RWPE2 (cell line): ENCODE data around the gene SLC22A31.

Experiments
- ATAC-seq: fragments of 200-7000 bp; cut with Tn5 transposase; 3 replicates; pipeline ENCODE4 v1.9.1; 2021; ENCODE audit warnings: low read depth
- DNase-seq: peaks from one replicate; pipeline ENCODE4 v3.0.0-alpha.2; 2020; ENCODE audit warnings: low spot score
- H3K27ac ChIP-seq: fragments of 450-650 bp; 2 replicates; pipeline ENCODE4 v1.5.1; 2017; ENCODE audit warnings: mild to moderate bottlenecking; ENCODE audit not compliant: poor library complexity, severe bottlenecking
- H3K27me3 ChIP-seq: fragments of 250-450 bp; sonication (Bioruptor Pico); 2 replicates; pipeline ENCODE4 v1.5.1; 2021; ENCODE audit warnings: mild to moderate bottlenecking, moderate library complexity; ENCODE audit not compliant: insufficient read depth, poor library complexity, severe bottlenecking
- H3K36me3 ChIP-seq: fragments of 250-450 bp; sonication (Bioruptor Pico); 2 replicates; pipeline ENCODE4 v1.5.1; 2020; ENCODE audit warnings: low read depth, mild to moderate bottlenecking, moderate library complexity
- H3K4me1 ChIP-seq: fragments of 250-450 bp; sonication (Bioruptor Pico); 2 replicates; pipeline ENCODE4 v1.5.1; 2021; ENCODE audit warnings: mild to moderate bottlenecking, moderate library complexity; ENCODE audit not compliant: insufficient read depth, poor library complexity, severe bottlenecking
- H3K4me3 ChIP-seq: fragments of 250-450 bp; sonication (Bioruptor Pico); 2 replicates; pipeline ENCODE4 v1.5.1; 2021; ENCODE audit warnings: mild to moderate bottlenecking, moderate library complexity; ENCODE audit not compliant: severe bottlenecking
- H3K9me3 ChIP-seq: fragments of 250-450 bp; sonication (Bioruptor Pico); 2 replicates; pipeline ENCODE4 v1.5.1; 2021; ENCODE audit warnings: mild to moderate bottlenecking, moderate library complexity; ENCODE audit not compliant: severe bottlenecking
- TF ChIP-seq, protein P1 (sequence below): fragments of 450-650 bp; IDR thresholded peaks from one replicate; pipeline ENCODE4 v1.5.1; 2017; ENCODE audit warnings: mild to moderate bottlenecking, moderate library complexity; ENCODE audit not compliant: poor library complexity, severe bottlenecking

Gene SLC22A31

DNA sequence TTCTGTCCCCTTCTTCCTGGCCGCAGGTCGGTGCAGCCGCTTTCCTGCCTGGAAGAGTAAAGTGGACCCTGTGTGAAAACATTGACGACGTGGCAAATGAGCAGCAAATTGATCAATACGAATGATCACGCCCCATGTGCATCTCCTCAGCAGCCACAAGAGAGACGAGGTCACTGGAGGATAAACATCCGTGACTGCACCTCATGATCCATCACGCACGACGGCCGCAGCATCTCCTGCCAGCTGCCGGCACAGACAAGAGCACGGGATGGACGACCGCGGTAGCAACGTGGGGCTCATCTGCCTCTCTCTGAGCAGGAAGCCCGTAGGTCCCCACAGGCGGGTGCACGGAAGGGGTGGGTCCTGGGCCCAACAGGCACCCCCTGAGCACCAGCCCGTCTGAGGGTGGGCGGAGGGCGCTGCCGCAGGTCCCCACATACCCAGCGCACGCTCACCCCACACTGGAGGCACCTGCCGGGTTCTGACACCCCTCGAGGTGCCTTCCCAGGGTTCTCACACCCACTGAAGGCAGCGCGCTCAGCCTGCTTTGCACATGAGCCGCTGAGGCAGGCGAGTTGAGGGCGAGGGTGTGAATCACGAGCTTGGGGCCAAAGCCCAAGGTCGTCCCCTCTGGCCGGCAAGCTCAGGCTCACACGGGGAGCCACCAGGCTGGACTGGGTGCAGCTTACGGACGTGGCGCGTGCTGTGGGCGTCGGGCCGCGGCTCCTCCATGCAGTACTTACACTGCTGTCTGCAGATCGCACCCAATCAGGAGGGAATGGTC, 41.1 kb downstream of the SLC22A31 start:
- Histone ChIP-seq H3K9me3 (no peaks in the 10 kb centered on the region), H3K4me1 (no peaks in the 10 kb centered on the region), H3K27ac (no peak overlapping the region), H3K4me3 (no peak overlapping the region), H3K36me3 (no peaks in the 10 kb centered on the region), H3K27me3 (no peaks in the 10 kb centered on the region)
- DNase-seq (no peak), ATAC-seq (no peak)
- TF ChIP-seq, protein P1, sequence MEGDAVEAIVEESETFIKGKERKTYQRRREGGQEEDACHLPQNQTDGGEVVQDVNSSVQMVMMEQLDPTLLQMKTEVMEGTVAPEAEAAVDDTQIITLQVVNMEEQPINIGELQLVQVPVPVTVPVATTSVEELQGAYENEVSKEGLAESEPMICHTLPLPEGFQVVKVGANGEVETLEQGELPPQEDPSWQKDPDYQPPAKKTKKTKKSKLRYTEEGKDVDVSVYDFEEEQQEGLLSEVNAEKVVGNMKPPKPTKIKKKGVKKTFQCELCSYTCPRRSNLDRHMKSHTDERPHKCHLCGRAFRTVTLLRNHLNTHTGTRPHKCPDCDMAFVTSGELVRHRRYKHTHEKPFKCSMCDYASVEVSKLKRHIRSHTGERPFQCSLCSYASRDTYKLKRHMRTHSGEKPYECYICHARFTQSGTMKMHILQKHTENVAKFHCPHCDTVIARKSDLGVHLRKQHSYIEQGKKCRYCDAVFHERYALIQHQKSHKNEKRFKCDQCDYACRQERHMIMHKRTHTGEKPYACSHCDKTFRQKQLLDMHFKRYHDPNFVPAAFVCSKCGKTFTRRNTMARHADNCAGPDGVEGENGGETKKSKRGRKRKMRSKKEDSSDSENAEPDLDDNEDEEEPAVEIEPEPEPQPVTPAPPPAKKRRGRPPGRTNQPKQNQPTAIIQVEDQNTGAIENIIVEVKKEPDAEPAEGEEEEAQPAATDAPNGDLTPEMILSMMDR: no peak

DNA sequence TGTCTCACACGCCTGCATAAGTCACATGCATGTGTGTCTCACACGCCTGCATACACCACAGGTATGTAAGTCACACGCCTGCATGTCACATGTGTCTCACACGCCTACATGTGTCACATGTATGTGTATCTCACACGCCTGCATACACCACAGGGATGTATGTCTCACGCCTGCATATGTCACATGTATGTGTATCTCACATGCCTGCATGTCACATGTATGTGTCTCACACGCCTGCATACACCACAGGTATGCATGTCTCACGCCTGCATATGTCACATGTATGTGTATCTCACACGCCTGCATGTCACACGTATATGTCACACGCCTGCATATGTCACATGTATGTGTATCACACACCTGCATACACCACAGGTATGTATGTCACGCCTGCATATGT, 42.6 kb downstream of the SLC22A31 start:
- Histone ChIP-seq H3K27ac (no peak overlapping the region), H3K27me3 (no peaks in the 10 kb centered on the region)

DNA sequence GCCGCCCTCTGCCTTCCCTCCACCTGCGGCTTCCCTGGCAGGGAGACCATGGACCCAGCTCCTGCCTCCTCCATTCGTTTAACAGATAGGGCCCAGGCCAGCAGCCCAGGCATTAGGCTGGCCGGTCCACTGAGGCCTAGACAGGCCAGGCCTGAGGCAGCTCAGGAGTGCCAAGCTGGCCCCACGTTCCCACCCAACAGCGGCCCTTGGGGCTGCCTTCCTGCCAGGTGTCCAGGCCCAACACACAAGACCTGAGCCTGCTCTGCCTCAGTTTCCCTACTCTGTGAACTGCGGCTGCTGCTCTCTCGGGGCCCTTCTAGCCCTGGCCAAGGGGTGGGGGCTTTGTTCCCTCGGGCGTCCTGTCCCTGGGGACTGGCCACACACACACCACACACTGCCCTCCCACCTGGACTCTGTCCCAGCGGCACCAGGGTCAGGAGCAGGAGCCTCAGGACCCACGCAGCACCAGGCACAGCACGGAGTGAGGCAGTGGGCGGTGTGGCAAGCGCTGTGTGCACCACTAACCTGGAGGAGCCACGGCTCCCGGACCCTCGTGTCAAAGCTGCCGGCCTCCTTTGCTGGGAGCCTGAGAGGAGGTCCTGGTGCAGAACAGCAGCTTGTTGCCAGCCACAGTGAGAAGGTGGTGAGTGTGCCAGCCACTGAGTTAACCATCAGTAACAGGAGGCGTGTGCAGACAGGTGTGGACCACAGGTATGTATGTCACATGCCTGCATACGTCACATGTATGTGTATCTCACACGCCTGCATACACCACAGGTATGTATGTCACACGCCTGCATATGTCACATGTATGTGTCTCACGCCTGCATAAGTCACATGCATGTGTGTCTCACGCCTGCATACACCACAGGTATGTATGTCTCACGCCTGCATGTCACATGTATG, 43.3 kb downstream of the SLC22A31 start:
- Histone ChIP-seq H3K4me1 (no peaks in the 10 kb centered on the region), H3K27ac (no peak overlapping the region), H3K36me3 (no peaks in the 10 kb centered on the region), H3K4me3 (no peak overlapping the region), H3K27me3 (no peaks in the 10 kb centered on the region), H3K9me3 (no peaks in the 10 kb centered on the region)
- no peak; the same call in 2 of the 3 replicates for ATAC-seq
- TF ChIP-seq, protein P1: no peak
- no peak for DNase-seq

More for the DNA sequence above, 42.6 kb downstream of the SLC22A31 start:
- Histone ChIP-seq H3K9me3 (no peaks in the 10 kb centered on the region), H3K36me3 (no peaks in the 10 kb centered on the region), H3K4me3 (no peak overlapping the region), H3K4me1 (no peaks in the 10 kb centered on the region)
- TF ChIP-seq, protein P1: no peak
- DNase-seq (no peak), ATAC-seq (no peak)

DNA sequence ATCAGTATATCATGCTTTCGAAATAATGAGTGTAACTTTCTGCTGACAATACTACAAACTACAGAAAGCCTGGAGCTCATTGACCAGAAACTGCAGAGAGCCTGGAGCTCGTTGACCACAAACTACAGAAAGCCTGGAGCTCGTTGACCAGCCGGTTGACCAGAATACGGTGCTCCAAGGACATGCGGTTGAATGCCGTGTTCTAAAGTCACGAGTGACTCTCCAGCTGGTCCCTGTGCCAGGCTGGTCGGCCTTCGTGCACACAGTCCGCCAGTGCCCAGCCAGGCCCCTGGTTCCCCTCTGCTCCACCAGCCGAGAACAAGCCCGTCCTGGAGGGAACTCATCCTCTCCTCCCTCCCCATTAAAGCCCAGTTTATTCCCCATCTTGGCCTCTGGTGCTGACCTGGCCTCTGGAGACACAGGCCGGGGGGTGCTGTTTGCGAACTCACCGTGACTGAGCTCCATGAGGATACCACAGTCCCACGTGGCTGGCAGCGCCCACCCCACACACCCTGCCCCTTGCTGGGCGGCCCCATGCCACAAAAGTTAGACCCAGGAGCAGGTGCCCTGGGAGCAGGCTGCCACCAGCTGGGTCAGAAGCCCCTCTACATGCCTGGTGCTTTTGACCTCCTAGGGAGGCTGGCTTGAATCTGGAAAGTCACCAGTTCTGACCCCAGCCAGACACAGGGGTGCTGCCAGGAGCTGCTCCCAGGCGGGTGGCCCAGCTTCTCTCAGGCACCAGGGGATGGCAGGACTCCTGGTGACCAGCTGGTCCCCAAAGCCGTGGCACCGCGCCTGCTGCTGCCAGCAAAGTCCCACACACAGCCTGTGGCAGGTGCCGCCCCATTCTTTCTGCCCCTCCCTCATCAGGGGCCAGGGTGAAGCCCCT, 44.2 kb downstream of the SLC22A31 start:
- no peaks in the 10 kb centered on the region for H3K36me3 ChIP-seq
- DNase-seq (no peak), ATAC-seq (no peak)
- TF ChIP-seq, protein P1: no peak
- no peaks in the 10 kb centered on the region for H3K9me3 ChIP-seq
- H3K27ac ChIP-seq: no peak overlapping the region
- H3K4me1 ChIP-seq: no peaks in the 10 kb centered on the region
- no peak overlapping the region for H3K4me3 ChIP-seq
- no peaks in the 10 kb centered on the region for H3K27me3 ChIP-seq
